ENCODE data around the gene RC3H2. TPM values are rescaled to one million over a fixed set of nuclear protein-coding genes. Genes with fewer than 3 reads are reported as not detected.

Gene RC3H2
- total and polyA plus RNA-seq, 12 donors, result 8.0 to 42.2 (median 30.7) TPM

- WGBS, 4 donors, result 89 to 94% (median 91%) methylated on average over 3 of the region's 3 CpGs
- Histone ChIP-seq H3K9me3 (replicated peaks in 1 of 3) (no peaks in the 10 kb centered on the region), H3K4me3 (no peak overlapping the region), H3K36me3 (replicated peaks in 1 of 2) (no peaks in the 10 kb centered on the region), H3K27me3 (no peaks in the 10 kb centered on the region), H3K27ac (no peak overlapping the region), H3K4me1 (replicated peaks in 1 of 2) (peaks cover 20 to 22% of the 10 kb centered on the region in 2 donors)
- TF ChIP-seq POLR2A (IDR thresholded peaks at IDR 0.05) (no peak), CTCF (IDR thresholded peaks at IDR 0.05) (no peak)
- no peak for DNase-seq
- intact Hi-C loops (cut with DNase I), result no loop called here
These were observed 45.1 kb upstream of the RC3H2 start for GRCh38 chr9:122950263-122950662.

GRCh38 chr9:122949696-122950095, 44.5 kb upstream of the RC3H2 start:
- Histone ChIP-seq H3K4me3 (no peak overlapping the region), H3K36me3 (replicated peaks in 1 of 2) (no peaks in the 10 kb centered on the region), H3K27me3 (no peaks in the 10 kb centered on the region), H3K9me3 (replicated peaks in 1 of 3) (no peaks in the 10 kb centered on the region), H3K27ac (no peak overlapping the region), H3K4me1 (replicated peaks in 1 of 2) (peaks cover 14 to 22% of the 10 kb centered on the region in 2 donors)
- intact Hi-C loops (cut with DNase I), result no loop called here
- DNase-seq, result no peak
- WGBS, 4 donors, result 91 to 100% (median 95%) methylated on average over 1 of the region's 1 CpG
- TF ChIP-seq CTCF (IDR thresholded peaks at IDR 0.05) (no peak), POLR2A (IDR thresholded peaks at IDR 0.05) (no peak)

- TF ChIP-seq CTCF (IDR thresholded peaks at IDR 0.05) (no peak), POLR2A (IDR thresholded peaks at IDR 0.05) (no peak)
- peaks cover 5 to 12% of the 10 kb centered on the region in 2 donors for H3K4me1 ChIP-seq (replicated peaks in 1 of 2)
These were observed 43.2 kb upstream of the RC3H2 start for GRCh38 chr9:122948313-122948712.

GRCh38 chr9:122946461-122947005, 41.4 kb upstream of the RC3H2 start:
- Histone ChIP-seq H3K4me1 (replicated peaks in 1 of 2) (peaks cover 5 to 29% of the 10 kb centered on the region in 2 donors), H3K4me3 (no peak overlapping the region), H3K27me3 (no peaks in the 10 kb centered on the region), H3K9me3 (replicated peaks in 1 of 3) (no peaks in the 10 kb centered on the region), H3K27ac (no peak overlapping the region), H3K36me3 (replicated peaks in 1 of 2) (no peaks in the 10 kb centered on the region)
- intact Hi-C loops (cut with DNase I), result no loop called here
- no peak for DNase-seq
- no peak for TF ChIP-seq CTCF (IDR thresholded peaks at IDR 0.05)
- no peak for TF ChIP-seq POLR2A (IDR thresholded peaks at IDR 0.05)
- 85 to 93% (median 90%) methylated on average over 1 of the region's 1 CpG for WGBS, 4 donors

More at GRCh38 chr9:122948313-122948712, 43.2 kb upstream of the RC3H2 start:
- Histone ChIP-seq H3K36me3 (replicated peaks in 1 of 2) (no peaks in the 10 kb centered on the region), H3K27ac (no peak overlapping the region), H3K9me3 (replicated peaks in 1 of 3) (no peaks in the 10 kb centered on the region), H3K4me3 (no peak overlapping the region), H3K27me3 (no peaks in the 10 kb centered on the region)
- DNase-seq, result no peak
- intact Hi-C loops (cut with DNase I), result no loop called here
- WGBS, 4 donors, result 83 to 93% (median 89%) methylated on average over 3 of the region's 3 CpGs

All from adrenal gland (tissue), 12 donors.